Measurements from ENCODE around the gene BDH1. TPM values are rescaled to one million over a fixed set of nuclear protein-coding genes. Genes with fewer than 3 reads are reported as not detected.

The BDH1 gene
- total and polyA plus RNA-seq, 12 donors = 5.7 to 31.1 (median 11.5) TPM

DNA sequence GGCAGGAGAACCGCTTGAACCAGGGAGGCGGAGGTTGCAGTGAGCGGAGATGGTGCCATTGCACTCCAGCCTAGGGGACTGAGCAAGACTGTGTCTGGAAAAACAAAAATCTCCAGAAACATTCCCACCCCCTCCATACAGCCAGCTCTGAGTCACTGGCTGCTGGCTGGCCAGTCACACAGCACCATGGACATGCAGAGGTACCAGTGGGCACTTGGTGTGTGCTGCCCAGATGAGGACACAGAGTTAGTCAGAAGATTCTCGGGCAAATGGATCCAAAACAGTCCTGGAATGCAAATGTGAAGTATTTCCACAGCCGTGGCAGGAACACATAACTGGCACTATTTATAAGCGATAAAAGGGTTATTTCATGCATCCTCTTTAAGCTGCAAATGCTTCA lies 44.6 kb downstream of the BDH1 start:
- H3K27me3 ChIP-seq = no peaks in the 10 kb centered on the region
- intact Hi-C loops (cut with DNase I) = loop anchor here (5.0 kb wide), 2 partner anchors 249 to 254 kb away; no protein-coding TSS in a partner anchor
- no peak overlapping the region for H3K4me3 ChIP-seq
- no peaks in the 10 kb centered on the region for H3K9me3 ChIP-seq (replicated peaks in 1 of 3)
- TF ChIP-seq CTCF (IDR thresholded peaks at IDR 0.05) (no peak), POLR2A (IDR thresholded peaks at IDR 0.05) (no peak)
- H3K36me3 ChIP-seq (replicated peaks in 1 of 2) = no peaks in the 10 kb centered on the region
- DNase-seq = no peak
- peaks cover 0 to 8% of the 10 kb centered on the region in 2 donors for H3K4me1 ChIP-seq (replicated peaks in 1 of 2)
- 92 to 99% (median 95%) methylated on average over 6 of the region's 6 CpGs for WGBS, 4 donors
- no peak overlapping the region for H3K27ac ChIP-seq

GRCh38 chr3:197510642-197511018 lies 45.1 kb downstream of the BDH1 start:
- no peak for DNase-seq
- peaks cover 0 to 8% of the 10 kb centered on the region in 2 donors for H3K4me1 ChIP-seq (replicated peaks in 1 of 2)
- intact Hi-C loops (cut with DNase I) = loop anchor here (5.0 kb wide), 2 partner anchors 248 to 253 kb away; no protein-coding TSS in a partner anchor
- WGBS, 4 donors = 72 to 81% (median 77%) methylated on average over 3 to 6 of the region's 6 CpGs
- no peak overlapping the region for H3K4me3 ChIP-seq
- no peak overlapping the region for H3K27ac ChIP-seq
- TF ChIP-seq CTCF (IDR thresholded peaks at IDR 0.05) = no peak
- H3K9me3 ChIP-seq (replicated peaks in 1 of 3) = no peaks in the 10 kb centered on the region
- H3K27me3 ChIP-seq = no peaks in the 10 kb centered on the region
- H3K36me3 ChIP-seq (replicated peaks in 1 of 2) = no peaks in the 10 kb centered on the region

DNA sequence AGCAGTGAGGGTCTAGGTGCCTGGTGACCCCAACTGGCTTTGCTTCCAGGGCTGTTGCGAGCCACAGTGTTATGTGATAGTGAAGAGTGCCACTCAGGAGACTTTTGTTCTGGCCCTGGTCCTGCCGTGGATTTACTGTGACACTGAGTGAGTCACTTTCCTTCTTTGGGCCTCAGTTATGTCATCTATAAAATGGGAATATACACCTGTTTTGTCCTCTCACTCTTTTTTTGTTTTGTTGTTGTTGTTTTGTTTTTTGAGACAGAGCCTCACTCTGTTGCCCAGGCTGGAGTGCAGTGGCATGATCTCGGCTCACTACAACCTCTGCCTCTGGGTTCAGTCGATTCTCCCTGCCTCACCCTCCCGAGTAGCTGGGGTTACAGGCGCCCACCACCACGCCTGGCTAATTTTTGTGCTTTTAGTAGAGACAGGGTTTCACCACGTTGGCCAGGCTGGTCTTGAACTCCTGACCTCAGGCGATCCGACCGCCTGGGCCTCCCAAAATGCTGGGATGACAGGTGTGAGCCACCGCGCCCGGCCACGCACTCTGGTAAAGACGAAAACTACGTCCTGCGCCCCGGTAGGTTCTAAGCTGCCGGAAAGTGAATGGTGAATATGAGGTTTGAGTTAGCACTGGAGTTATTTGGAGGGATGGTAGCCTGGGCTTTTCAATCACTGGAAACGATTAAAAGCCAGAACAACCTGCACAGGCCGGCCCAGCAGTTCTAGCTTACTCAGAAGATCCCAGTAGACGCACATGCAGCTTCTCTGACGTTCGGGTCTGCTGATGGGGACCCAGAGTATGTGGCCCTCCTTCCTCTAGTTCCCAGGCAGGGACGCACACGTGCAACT lies 46.6 kb downstream of the BDH1 start:
- DNase-seq = no peak
- no peaks in the 10 kb centered on the region for H3K27me3 ChIP-seq
- H3K4me1 ChIP-seq (replicated peaks in 1 of 2) = peaks cover 0 to 8% of the 10 kb centered on the region in 2 donors
- H3K27ac ChIP-seq = no peak overlapping the region
- H3K9me3 ChIP-seq (replicated peaks in 1 of 3) = no peaks in the 10 kb centered on the region
- TF ChIP-seq CTCF (IDR thresholded peaks at IDR 0.05) (no peak), POLR2A (IDR thresholded peaks at IDR 0.05) (no peak)
- H3K4me3 ChIP-seq = no peak overlapping the region
- intact Hi-C loops (cut with DNase I) = loop anchor here in 1 of 2 donors (5.0 kb wide), 1 partner anchor 262 kb away; no protein-coding TSS in a partner anchor
- no peaks in the 10 kb centered on the region for H3K36me3 ChIP-seq (replicated peaks in 1 of 2)
- WGBS, 4 donors = 85 to 88% (median 86%) methylated on average over 27 of the region's 27 CpGs

DNA sequence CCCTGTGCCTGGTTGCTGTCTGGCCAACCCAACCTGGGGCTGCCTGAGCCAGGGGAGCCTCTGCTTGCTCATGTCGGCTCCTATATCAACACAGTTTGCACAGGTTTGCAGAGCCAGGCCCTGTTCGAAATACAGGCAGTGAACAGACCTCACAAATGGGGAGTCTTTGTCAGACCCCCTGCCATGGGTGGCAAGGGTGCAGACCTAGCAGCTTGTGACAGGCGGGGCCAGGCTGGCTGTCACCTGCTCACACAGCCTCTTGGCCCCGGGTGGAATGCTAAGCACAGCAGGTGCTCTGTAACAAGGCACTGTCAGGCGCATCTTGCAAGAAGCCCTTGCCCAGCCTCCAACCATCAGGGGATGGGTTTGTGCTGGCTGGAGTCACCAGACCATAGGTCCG lies 47.3 kb downstream of the BDH1 start:
- Histone ChIP-seq H3K36me3 (replicated peaks in 1 of 2) (no peaks in the 10 kb centered on the region), H3K4me1 (replicated peaks in 1 of 2) (peaks cover 0 to 8% of the 10 kb centered on the region in 2 donors), H3K27ac (no peak overlapping the region), H3K4me3 (no peak overlapping the region), H3K27me3 (no peaks in the 10 kb centered on the region), H3K9me3 (replicated peaks in 1 of 3) (no peaks in the 10 kb centered on the region)
- intact Hi-C loops (cut with DNase I) = loop anchor here in 1 of 2 donors (5.0 kb wide), 1 partner anchor 261 kb away; no protein-coding TSS in a partner anchor
- 71 to 100% (median 81%) methylated on average over 1 to 6 of the region's 6 CpGs for WGBS, 4 donors
- TF ChIP-seq POLR2A (IDR thresholded peaks at IDR 0.05) (no peak), CTCF (IDR thresholded peaks at IDR 0.05) (no peak)
- DNase-seq = no peak
